ENCODE results near the gene SLC25A13. TPM values are rescaled to one million over a fixed set of nuclear protein-coding genes. Genes with fewer than 3 reads are reported as not detected.

The SLC25A13 gene
- total RNA-seq, 1 experiment from 2014 or later = 71.7 TPM

DNA sequence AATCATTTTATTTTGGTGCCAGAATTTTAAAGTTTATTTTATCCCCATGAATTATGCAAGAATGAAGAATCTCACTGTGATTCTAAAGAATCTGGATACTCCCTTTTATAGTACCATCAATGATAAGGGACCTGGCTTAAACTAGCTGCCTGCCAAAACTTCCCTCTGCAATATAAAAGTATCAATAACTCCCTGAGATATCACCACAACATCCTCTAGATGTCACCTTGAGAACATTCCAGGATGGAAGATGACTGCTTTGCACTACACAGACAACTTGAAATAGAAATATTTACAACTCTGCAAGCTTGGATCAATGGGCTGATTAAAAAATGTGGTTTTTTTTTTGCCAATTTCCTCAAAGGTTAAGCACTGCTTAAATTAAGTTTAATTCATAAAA is 142.1 kb downstream of the SLC25A13 start:
- H2AFZ ChIP-seq (ENCODE audit: low read length) = no peak overlapping the region
- peaks cover 47 to 51% of the 10 kb centered on the region in 2 experiments for H3K4me1 Mint-ChIP-seq

More for the DNA sequence above, 142.1 kb downstream of the SLC25A13 start:
- H3K9me3 ChIP-seq (ENCODE audit: control insufficient read depth, low read depth, low read length) = no peaks in the 10 kb centered on the region
- H2BK120ac ChIP-seq (ENCODE audit: low read depth, low read length, poor library complexity, severe bottlenecking) = no peak overlapping the region
- H4K20me1 ChIP-seq (ENCODE audit: control insufficient read depth, insufficient read depth, insufficient read length) = no peaks in the 10 kb centered on the region
- H3K27ac ChIP-seq (ENCODE audit: insufficient read length, low read depth, low read length) = no peak overlapping the region
- H3K4me1 ChIP-seq (ENCODE audit: insufficient read depth, low read length) = peaks cover 3% of the 10 kb centered on the region; the same call in 1 of the 2 replicates
- DNase-seq = no peak
- H3K36me3 Mint-ChIP-seq (ENCODE audit: insufficient read depth in 1 of 3, low read depth in 3 of 3) = peaks cover 6 to 21% (median 10%) of the 10 kb centered on the region in 3 experiments; a peak in 6 of 7 replicates
- H3K56ac ChIP-seq (ENCODE audit: insufficient read length, low read depth, low read length) = no peak overlapping the region
- H3K14ac ChIP-seq (ENCODE audit: insufficient read depth, low read length) = no peak overlapping the region
- H4K5ac ChIP-seq (ENCODE audit: insufficient read length, low read depth, low read length) = no peak overlapping the region
- no peak overlapping the region for H3K4me3 Mint-ChIP-seq
- H2BK20ac ChIP-seq (ENCODE audit: low read depth, low read length, poor library complexity, severe bottlenecking) = no peak overlapping the region
- H4K8ac ChIP-seq (replicated peaks; ENCODE audit: insufficient read length, low read depth, low read length) = no peak overlapping the region
- no peaks in the 10 kb centered on the region for H3K23me2 ChIP-seq (ENCODE audit: insufficient read length, low read depth, low read length, poor library complexity, severe bottlenecking)
- H3K27ac Mint-ChIP-seq = no peak overlapping the region
- no peak overlapping the region for H2AK5ac ChIP-seq (ENCODE audit: insufficient read length, low read length)
- no peak overlapping the region for H2BK5ac ChIP-seq (ENCODE audit: insufficient read length, low read length)
- no peak overlapping the region for H3K9ac ChIP-seq (ENCODE audit: extremely low read depth, insufficient read length, low read length)
- no peak overlapping the region for H3T11ph ChIP-seq (ENCODE audit: low read length)
- no peaks in the 10 kb centered on the region for H3K79me2 ChIP-seq (ENCODE audit: insufficient read depth, low read length)
- no peaks in the 10 kb centered on the region for H3K27me3 ChIP-seq (ENCODE audit: insufficient read depth, low read length)
- no peaks in the 10 kb centered on the region for H3K9me3 Mint-ChIP-seq
- H2BK12ac ChIP-seq (ENCODE audit: insufficient read length, low read depth, low read length) = no peak overlapping the region
- no peak overlapping the region for H3K18ac ChIP-seq (ENCODE audit: insufficient read length, low read depth, low read length)
- no peak overlapping the region for H3K4me2 ChIP-seq (ENCODE audit: insufficient read depth, insufficient read length, low read length)
- H4K91ac ChIP-seq (ENCODE audit: insufficient read length, low read depth, low read length) = no peak overlapping the region
- no peaks in the 10 kb centered on the region for H3K27me3 Mint-ChIP-seq (ENCODE audit: low read depth)
- no peak overlapping the region for H3K23ac ChIP-seq (ENCODE audit: insufficient read length, low read depth, low read length)
- TF ChIP-seq, protein P1, sequence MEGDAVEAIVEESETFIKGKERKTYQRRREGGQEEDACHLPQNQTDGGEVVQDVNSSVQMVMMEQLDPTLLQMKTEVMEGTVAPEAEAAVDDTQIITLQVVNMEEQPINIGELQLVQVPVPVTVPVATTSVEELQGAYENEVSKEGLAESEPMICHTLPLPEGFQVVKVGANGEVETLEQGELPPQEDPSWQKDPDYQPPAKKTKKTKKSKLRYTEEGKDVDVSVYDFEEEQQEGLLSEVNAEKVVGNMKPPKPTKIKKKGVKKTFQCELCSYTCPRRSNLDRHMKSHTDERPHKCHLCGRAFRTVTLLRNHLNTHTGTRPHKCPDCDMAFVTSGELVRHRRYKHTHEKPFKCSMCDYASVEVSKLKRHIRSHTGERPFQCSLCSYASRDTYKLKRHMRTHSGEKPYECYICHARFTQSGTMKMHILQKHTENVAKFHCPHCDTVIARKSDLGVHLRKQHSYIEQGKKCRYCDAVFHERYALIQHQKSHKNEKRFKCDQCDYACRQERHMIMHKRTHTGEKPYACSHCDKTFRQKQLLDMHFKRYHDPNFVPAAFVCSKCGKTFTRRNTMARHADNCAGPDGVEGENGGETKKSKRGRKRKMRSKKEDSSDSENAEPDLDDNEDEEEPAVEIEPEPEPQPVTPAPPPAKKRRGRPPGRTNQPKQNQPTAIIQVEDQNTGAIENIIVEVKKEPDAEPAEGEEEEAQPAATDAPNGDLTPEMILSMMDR (conservative IDR thresholded peaks at IDR 0.05) = no peak
- H3K79me1 ChIP-seq (ENCODE audit: insufficient read depth, low read depth, low read length, poor library complexity, severe bottlenecking) = no peaks in the 10 kb centered on the region
- H2BK15ac ChIP-seq (ENCODE audit: low read depth, low read length) = no peak overlapping the region
- no peak overlapping the region for H3K4ac ChIP-seq (ENCODE audit: low read depth, low read length)

Measured in H9 (cell line).